HepG2 (cell line): ENCODE data around the gene PHYH. TPM values are rescaled to one million over a fixed set of nuclear protein-coding genes. Genes with fewer than 3 reads are reported as not detected.

ENCODE experiments used
- BRD4 ChIP-seq: sonication (generic); formaldehyde crosslinking; IDR thresholded peaks from 2 replicates; pipeline ENCODE4 v1.4.0; 2020; ENCODE audit warnings: missing genetic modification reagents
- KMT2A ChIP-seq: sonication (generic); formaldehyde crosslinking; IDR thresholded peaks from 2 replicates; pipeline ENCODE4 v1.4.0; 2020; ENCODE audit warnings: missing genetic modification reagents
- LCORL ChIP-seq, 2 experiments: fragments of 450-650 bp in 1 of 2; sonication (generic) in 1 of 2; formaldehyde crosslinking in 1 of 2; IDR thresholded peaks; 2 replicates each; pipeline versions ENCODE4 v1.5.0 to v1.6.1; 2017 to 2020; ENCODE audit warnings: antibody characterized with exemption in 1 of 2, missing genetic modification reagents in 1 of 2
- MIER3 ChIP-seq: IDR thresholded peaks from 2 replicates; pipeline ENCODE4 v1.6.1; 2016; ENCODE audit warnings: missing compliant biosample characterization, borderline replicate concordance
- NKX3-1 ChIP-seq: sonication (generic); formaldehyde crosslinking; IDR thresholded peaks from 2 replicates; pipeline ENCODE4 v1.5.0; 2020; ENCODE audit warnings: missing genetic modification reagents
- NR2F6 ChIP-seq, 2 experiments: IDR thresholded peaks; 2 replicates each; pipeline ENCODE4 v1.6.1; 2016; ENCODE audit warnings: antibody characterized with exemption in 1 of 2, mild to moderate bottlenecking in 1 of 2
- POGZ ChIP-seq: sonication (generic); formaldehyde crosslinking; IDR thresholded peaks from 2 replicates; pipeline ENCODE4 v1.4.0; 2020; ENCODE audit warnings: mild to moderate bottlenecking, missing genetic modification reagents
- TCF12 ChIP-seq, 2 experiments: fragments of 450-650 bp in 1 of 2; sonication (generic) in 1 of 2; formaldehyde crosslinking in 1 of 2; IDR thresholded peaks; 2 replicates each; pipeline versions ENCODE4 v1.6.1 to v1.8.0; 2017 to 2022; ENCODE audit warnings: antibody characterized with exemption in 1 of 2, mild to moderate bottlenecking in 1 of 2, missing genetic modification reagents in 1 of 2, moderate library complexity in 1 of 2
- THYN1 ChIP-seq: sonication (generic); formaldehyde crosslinking; IDR thresholded peaks from 2 replicates; pipeline ENCODE4 v1.8.1; 2023; ENCODE audit warnings: low read depth, mild to moderate bottlenecking, moderate library complexity, missing genetic modification reagents, borderline replicate concordance
- ZBTB3 ChIP-seq: sonication (generic); formaldehyde crosslinking; IDR thresholded peaks from 2 replicates; pipeline ENCODE4 v1.4.0; 2020; ENCODE audit warnings: low read depth, mild to moderate bottlenecking, moderate library complexity, missing genetic modification reagents, borderline replicate concordance
- ZNF34 ChIP-seq: sonication (generic); formaldehyde crosslinking; IDR thresholded peaks from 2 replicates; pipeline ENCODE4 v1.4.0; 2020; ENCODE audit warnings: mild to moderate bottlenecking, missing genetic modification reagents, borderline replicate concordance
- ZNF367 ChIP-seq: sonication (generic); formaldehyde crosslinking; IDR thresholded peaks from 2 replicates; pipeline ENCODE4 v1.4.0; 2020; ENCODE audit warnings: missing genetic modification reagents, borderline replicate concordance
- ZNF382 ChIP-seq: sonication (generic); formaldehyde crosslinking; IDR thresholded peaks from 2 replicates; pipeline ENCODE4 v1.5.0; 2020; ENCODE audit warnings: missing genetic modification reagents, mild to moderate bottlenecking, borderline replicate concordance
- ZNF891 ChIP-seq: sonication (generic); formaldehyde crosslinking; IDR thresholded peaks from 2 replicates; pipeline ENCODE4 v1.5.0; 2020; ENCODE audit warnings: mild to moderate bottlenecking, missing genetic modification reagents
- polyA plus RNA-seq, 8 experiments: library from polyadenylated mRNA; depleted of rRNA in 3 of 8; stranded (reverse) in 7 of 8; unstranded in 1 of 8; fragments of >200 nt; fragmentation: Illumina TruSeq in 4 of 8; extraction: Trizol in 4 of 8; gene quantifications; 2 replicates each; pipeline versions ENCODE4 v1.2.1 to v1.2.3, GENCODE V29; 2011 to 2016; ENCODE audit warnings: low read depth in 4 of 8, missing spikeins in 1 of 8, mixed read lengths in 1 of 8; ENCODE audit not compliant: insufficient read depth in 1 of 8
- total RNA-seq, 5 experiments: library from RNA; depleted of rRNA; stranded (reverse); fragments of >200 nt; fragmentation: Illumina TruSeq; extraction: Trizol; gene quantifications; 2 replicates each; pipeline ENCODE4 v1.2.3, GENCODE V29; 2016; ENCODE audit warnings: low read depth in 1 of 5
- TF ChIP-seq, protein P1 (sequence below): sonication (generic); formaldehyde crosslinking; IDR thresholded peaks from 2 replicates; pipeline ENCODE4 v1.4.0; 2020; ENCODE audit warnings: mild to moderate bottlenecking, missing genetic modification reagents
- TF ChIP-seq, protein P2 (sequence below): IDR thresholded peaks from 2 replicates; pipeline ENCODE4 v1.6.1; 2016; ENCODE audit warnings: missing genetic modification reagents, missing compliant biosample characterization
- TF ChIP-seq, protein P3 (sequence below): sonication (generic); formaldehyde crosslinking; IDR thresholded peaks from 2 replicates; pipeline ENCODE4 v1.4.0; 2020; ENCODE audit warnings: missing genetic modification reagents
- TF ChIP-seq, protein P4 (sequence below): sonication (generic); formaldehyde crosslinking; IDR thresholded peaks from 2 replicates; pipeline ENCODE4 v1.9.0; 2021; ENCODE audit warnings: missing genetic modification reagents, borderline replicate concordance
- TF ChIP-seq, protein P5 (sequence below): sonication (generic); formaldehyde crosslinking; IDR thresholded peaks from 2 replicates; pipeline ENCODE4 v1.8.1; 2023; ENCODE audit warnings: missing genetic modification reagents, inconsistent platforms, borderline replicate concordance

Gene PHYH
- total and polyA plus RNA-seq, 2 of the 13 experiments (the other 11 are each of a cell fraction or from before 2014, with no cell fraction given), result 27.2 to 34.5 TPM

DNA sequence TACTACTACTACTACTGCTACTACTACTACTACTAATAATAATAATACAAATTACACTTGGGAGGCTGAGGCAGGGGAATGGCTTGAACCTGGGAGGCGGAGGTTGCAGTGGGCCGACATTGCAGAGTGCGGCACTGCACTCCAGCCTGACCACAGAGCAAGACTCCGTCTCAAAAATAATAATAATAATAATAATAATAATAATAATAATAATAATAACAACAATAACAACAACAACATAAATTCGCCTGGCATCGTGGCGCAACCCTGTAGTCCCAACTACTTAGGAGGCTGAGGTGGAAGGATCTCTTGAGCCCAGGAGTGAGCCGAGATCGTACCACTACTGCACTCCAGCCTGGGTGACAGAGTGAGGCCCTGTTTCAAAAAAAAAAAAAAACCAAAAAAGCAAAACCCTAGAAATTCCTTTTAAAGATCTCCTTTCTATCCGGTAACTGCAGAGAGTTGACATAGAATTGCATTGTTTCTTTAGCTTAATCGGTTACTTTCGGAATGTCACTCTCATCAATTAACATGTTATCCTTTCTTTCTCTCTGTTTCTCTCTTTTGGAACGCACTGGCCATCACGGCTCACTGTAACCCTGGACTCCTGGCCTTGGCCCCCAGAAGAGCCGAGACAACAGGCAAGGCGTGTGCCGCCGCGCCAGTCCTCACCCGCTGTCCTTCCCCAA is 972 bp downstream of the PHYH start (continued):
- TF ChIP-seq, protein P1, sequence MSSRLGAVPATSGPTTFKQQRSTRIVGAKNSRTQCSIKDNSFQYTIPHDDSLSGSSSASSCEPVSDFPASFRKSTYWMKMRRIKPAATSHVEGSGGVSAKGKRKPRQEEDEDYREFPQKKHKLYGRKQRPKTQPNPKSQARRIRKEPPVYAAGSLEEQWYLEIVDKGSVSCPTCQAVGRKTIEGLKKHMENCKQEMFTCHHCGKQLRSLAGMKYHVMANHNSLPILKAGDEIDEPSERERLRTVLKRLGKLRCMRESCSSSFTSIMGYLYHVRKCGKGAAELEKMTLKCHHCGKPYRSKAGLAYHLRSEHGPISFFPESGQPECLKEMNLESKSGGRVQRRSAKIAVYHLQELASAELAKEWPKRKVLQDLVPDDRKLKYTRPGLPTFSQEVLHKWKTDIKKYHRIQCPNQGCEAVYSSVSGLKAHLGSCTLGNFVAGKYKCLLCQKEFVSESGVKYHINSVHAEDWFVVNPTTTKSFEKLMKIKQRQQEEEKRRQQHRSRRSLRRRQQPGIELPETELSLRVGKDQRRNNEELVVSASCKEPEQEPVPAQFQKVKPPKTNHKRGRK, result no peak
- TF ChIP-seq LCORL (IDR thresholded peaks at IDR 0.05), result no peak
- TF ChIP-seq LCORL (CRISPR knock-in tag; IDR thresholded peaks at IDR 0.05), result peak; percentile 79; the same call in 1 of the 2 replicates
- TF ChIP-seq BRD4, result no peak
- no peak for TF ChIP-seq ZNF382 (CRISPR knock-in tag)
- TF ChIP-seq, protein P2, sequence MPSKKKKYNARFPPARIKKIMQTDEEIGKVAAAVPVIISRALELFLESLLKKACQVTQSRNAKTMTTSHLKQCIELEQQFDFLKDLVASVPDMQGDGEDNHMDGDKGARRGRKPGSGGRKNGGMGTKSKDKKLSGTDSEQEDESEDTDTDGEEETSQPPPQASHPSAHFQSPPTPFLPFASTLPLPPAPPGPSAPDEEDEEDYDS, result no peak
- TF ChIP-seq MIER3 (CRISPR knock-in tag), result no peak; the same call in 1 of the 2 replicates
- no peak for TF ChIP-seq TCF12 (IDR thresholded peaks at IDR 0.05)
- no peak for TF ChIP-seq TCF12 (CRISPR knock-in tag; IDR thresholded peaks at IDR 0.05)
- TF ChIP-seq, protein P3, sequence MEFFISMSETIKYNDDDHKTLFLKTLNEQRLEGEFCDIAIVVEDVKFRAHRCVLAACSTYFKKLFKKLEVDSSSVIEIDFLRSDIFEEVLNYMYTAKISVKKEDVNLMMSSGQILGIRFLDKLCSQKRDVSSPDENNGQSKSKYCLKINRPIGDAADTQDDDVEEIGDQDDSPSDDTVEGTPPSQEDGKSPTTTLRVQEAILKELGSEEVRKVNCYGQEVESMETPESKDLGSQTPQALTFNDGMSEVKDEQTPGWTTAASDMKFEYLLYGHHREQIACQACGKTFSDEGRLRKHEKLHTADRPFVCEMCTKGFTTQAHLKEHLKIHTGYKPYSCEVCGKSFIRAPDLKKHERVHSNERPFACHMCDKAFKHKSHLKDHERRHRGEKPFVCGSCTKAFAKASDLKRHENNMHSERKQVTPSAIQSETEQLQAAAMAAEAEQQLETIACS, result no peak
- no peak for TF ChIP-seq ZNF891 (CRISPR knock-in tag)
- TF ChIP-seq ZBTB3, result no peak
- TF ChIP-seq THYN1 (CRISPR knock-in tag), result no peak
- no peak for TF ChIP-seq ZNF34 (CRISPR knock-in tag)
- no peak for TF ChIP-seq ZNF367
- TF ChIP-seq NR2F6 (IDR thresholded peaks at IDR 0.05), result no peak
- TF ChIP-seq NR2F6 (CRISPR knock-in tag; IDR thresholded peaks at IDR 0.05), result peak; percentile 75; the same call in 1 of the 2 replicates
- no peak for TF ChIP-seq NKX3-1 (CRISPR knock-in tag)
- TF ChIP-seq, protein P4, sequence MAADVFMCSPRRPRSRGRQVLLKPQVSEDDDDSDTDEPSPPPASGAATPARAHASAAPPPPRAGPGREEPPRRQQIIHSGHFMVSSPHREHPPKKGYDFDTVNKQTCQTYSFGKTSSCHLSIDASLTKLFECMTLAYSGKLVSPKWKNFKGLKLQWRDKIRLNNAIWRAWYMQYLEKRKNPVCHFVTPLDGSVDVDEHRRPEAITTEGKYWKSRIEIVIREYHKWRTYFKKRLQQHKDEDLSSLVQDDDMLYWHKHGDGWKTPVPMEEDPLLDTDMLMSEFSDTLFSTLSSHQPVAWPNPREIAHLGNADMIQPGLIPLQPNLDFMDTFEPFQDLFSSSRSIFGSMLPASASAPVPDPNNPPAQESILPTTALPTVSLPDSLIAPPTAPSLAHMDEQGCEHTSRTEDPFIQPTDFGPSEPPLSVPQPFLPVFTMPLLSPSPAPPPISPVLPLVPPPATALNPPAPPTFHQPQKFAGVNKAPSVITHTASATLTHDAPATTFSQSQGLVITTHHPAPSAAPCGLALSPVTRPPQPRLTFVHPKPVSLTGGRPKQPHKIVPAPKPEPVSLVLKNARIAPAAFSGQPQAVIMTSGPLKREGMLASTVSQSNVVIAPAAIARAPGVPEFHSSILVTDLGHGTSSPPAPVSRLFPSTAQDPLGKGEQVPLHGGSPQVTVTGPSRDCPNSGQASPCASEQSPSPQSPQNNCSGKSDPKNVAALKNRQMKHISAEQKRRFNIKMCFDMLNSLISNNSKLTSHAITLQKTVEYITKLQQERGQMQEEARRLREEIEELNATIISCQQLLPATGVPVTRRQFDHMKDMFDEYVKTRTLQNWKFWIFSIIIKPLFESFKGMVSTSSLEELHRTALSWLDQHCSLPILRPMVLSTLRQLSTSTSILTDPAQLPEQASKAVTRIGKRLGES, result no peak
- no peak for TF ChIP-seq KMT2A (CRISPR knock-in tag)
- TF ChIP-seq, protein P5, sequence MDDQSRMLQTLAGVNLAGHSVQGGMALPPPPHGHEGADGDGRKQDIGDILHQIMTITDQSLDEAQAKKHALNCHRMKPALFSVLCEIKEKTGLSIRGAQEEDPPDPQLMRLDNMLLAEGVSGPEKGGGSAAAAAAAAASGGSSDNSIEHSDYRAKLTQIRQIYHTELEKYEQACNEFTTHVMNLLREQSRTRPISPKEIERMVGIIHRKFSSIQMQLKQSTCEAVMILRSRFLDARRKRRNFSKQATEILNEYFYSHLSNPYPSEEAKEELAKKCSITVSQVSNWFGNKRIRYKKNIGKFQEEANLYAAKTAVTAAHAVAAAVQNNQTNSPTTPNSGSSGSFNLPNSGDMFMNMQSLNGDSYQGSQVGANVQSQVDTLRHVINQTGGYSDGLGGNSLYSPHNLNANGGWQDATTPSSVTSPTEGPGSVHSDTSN (CRISPR knock-in tag), result no peak
- no peak for TF ChIP-seq POGZ (CRISPR knock-in tag)
